SU-DHL-6 (cell line): Measurements from ENCODE around the gene KCNJ15.

Experiments used
- EZH2phosphoT487 ChIP-seq: fragments of 200-600 bp; sonication (generic), shearing (Covaris generic); conservative IDR thresholded peaks from 2 replicates; pipeline ENCODE4 v1.6.1; 2018; ENCODE audit warnings: mild to moderate bottlenecking, antibody characterized with exemption, low read length, moderate library complexity, mixed read lengths
- TF ChIP-seq, protein P1 (sequence below): fragments of 200-600 bp; sonication (generic); IDR thresholded peaks from one replicate; pipeline ENCODE4 v1.5.1; 2017; ENCODE audit warnings: antibody characterized with exemption, mild to moderate bottlenecking, low read length, moderate library complexity; ENCODE audit not compliant: insufficient read depth, poor library complexity, severe bottlenecking

DNA sequence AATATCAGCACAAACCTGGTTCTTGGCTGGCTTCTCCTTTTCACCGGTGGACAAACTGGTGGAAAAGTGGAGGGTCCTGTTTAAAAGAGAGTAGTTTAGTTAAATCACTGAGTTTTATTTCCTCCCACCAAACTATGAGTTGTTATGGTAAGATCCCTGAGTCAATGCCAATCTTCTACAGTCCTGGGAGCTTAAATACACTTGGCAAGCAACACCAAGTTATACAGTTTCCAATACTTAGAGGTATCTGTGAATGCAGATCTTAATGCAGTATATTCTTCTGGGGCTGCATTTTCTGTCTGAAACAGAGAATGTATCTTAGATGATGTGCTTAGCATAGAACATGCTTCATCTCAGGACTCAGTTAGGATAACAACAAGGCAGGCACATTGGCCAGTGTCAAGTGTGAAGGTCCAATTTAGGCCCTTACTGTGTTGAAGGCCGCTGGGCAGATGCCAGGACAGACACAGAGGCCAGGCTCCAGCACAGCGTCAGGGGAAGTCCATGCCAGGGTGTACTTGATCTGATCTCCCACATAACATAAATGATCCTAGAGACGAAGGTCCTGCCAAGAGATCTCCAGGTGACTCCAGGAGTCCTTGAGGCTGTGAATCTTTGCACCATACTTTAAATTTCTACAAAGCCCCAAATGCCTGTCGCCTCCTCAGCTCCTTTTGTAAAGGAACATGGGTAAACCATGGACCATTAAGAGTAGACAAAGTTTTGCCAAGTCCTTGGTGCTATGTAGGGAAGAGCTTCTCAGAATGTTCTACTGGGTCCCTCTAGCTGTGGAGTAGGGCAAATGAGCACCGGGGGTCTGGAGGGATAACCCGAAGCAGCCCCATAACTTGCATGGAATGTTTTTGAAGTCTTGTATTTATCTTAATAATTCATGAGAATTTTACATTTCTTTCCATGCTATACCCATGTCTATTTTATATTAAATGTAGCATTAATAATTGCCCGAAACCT is 76.8 kb downstream of the KCNJ15 start:
- TF ChIP-seq, protein P1, sequence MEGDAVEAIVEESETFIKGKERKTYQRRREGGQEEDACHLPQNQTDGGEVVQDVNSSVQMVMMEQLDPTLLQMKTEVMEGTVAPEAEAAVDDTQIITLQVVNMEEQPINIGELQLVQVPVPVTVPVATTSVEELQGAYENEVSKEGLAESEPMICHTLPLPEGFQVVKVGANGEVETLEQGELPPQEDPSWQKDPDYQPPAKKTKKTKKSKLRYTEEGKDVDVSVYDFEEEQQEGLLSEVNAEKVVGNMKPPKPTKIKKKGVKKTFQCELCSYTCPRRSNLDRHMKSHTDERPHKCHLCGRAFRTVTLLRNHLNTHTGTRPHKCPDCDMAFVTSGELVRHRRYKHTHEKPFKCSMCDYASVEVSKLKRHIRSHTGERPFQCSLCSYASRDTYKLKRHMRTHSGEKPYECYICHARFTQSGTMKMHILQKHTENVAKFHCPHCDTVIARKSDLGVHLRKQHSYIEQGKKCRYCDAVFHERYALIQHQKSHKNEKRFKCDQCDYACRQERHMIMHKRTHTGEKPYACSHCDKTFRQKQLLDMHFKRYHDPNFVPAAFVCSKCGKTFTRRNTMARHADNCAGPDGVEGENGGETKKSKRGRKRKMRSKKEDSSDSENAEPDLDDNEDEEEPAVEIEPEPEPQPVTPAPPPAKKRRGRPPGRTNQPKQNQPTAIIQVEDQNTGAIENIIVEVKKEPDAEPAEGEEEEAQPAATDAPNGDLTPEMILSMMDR = no peak
- no peak for TF ChIP-seq EZH2phosphoT487
